ENCODE data around the gene ACTBL2.

GRCh38 chr5:57503433-57503832, 20.8 kb upstream of the ACTBL2 start:
- TF ChIP-seq, protein P1, sequence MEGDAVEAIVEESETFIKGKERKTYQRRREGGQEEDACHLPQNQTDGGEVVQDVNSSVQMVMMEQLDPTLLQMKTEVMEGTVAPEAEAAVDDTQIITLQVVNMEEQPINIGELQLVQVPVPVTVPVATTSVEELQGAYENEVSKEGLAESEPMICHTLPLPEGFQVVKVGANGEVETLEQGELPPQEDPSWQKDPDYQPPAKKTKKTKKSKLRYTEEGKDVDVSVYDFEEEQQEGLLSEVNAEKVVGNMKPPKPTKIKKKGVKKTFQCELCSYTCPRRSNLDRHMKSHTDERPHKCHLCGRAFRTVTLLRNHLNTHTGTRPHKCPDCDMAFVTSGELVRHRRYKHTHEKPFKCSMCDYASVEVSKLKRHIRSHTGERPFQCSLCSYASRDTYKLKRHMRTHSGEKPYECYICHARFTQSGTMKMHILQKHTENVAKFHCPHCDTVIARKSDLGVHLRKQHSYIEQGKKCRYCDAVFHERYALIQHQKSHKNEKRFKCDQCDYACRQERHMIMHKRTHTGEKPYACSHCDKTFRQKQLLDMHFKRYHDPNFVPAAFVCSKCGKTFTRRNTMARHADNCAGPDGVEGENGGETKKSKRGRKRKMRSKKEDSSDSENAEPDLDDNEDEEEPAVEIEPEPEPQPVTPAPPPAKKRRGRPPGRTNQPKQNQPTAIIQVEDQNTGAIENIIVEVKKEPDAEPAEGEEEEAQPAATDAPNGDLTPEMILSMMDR (conservative IDR thresholded peaks at IDR 0.05; ENCODE audit: low read depth, low read length): no peak
- no peak for TF ChIP-seq EZH2phosphoT487 (IDR thresholded peaks at IDR 0.05; ENCODE audit: borderline replicate concordance, low read length)

All from PC-3 (cell line).